Measurements from ENCODE around the gene MSRB3.

DNA sequence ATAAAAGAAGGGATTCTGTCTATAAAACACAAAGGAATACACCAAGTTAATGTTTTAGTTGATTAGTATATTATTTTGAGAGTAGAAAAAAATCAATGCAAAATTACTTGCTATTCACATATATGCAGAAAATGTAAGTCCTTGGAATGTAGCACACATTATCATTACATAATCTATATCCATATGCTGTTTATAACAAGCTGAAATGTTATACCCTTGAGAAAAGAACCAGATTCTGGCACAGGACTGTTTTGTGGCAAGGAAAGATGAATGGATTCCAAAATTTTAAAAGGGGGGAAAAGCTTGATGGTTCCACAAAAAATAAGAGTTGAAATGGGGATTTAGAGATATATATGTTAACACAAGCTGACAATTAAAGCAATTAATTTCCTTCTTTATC lies 153.6 kb downstream of the MSRB3 start:
- TF ChIP-seq, protein P1, sequence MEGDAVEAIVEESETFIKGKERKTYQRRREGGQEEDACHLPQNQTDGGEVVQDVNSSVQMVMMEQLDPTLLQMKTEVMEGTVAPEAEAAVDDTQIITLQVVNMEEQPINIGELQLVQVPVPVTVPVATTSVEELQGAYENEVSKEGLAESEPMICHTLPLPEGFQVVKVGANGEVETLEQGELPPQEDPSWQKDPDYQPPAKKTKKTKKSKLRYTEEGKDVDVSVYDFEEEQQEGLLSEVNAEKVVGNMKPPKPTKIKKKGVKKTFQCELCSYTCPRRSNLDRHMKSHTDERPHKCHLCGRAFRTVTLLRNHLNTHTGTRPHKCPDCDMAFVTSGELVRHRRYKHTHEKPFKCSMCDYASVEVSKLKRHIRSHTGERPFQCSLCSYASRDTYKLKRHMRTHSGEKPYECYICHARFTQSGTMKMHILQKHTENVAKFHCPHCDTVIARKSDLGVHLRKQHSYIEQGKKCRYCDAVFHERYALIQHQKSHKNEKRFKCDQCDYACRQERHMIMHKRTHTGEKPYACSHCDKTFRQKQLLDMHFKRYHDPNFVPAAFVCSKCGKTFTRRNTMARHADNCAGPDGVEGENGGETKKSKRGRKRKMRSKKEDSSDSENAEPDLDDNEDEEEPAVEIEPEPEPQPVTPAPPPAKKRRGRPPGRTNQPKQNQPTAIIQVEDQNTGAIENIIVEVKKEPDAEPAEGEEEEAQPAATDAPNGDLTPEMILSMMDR (IDR thresholded peaks at IDR 0.05) = no peak
- TF ChIP-seq, protein P2, sequence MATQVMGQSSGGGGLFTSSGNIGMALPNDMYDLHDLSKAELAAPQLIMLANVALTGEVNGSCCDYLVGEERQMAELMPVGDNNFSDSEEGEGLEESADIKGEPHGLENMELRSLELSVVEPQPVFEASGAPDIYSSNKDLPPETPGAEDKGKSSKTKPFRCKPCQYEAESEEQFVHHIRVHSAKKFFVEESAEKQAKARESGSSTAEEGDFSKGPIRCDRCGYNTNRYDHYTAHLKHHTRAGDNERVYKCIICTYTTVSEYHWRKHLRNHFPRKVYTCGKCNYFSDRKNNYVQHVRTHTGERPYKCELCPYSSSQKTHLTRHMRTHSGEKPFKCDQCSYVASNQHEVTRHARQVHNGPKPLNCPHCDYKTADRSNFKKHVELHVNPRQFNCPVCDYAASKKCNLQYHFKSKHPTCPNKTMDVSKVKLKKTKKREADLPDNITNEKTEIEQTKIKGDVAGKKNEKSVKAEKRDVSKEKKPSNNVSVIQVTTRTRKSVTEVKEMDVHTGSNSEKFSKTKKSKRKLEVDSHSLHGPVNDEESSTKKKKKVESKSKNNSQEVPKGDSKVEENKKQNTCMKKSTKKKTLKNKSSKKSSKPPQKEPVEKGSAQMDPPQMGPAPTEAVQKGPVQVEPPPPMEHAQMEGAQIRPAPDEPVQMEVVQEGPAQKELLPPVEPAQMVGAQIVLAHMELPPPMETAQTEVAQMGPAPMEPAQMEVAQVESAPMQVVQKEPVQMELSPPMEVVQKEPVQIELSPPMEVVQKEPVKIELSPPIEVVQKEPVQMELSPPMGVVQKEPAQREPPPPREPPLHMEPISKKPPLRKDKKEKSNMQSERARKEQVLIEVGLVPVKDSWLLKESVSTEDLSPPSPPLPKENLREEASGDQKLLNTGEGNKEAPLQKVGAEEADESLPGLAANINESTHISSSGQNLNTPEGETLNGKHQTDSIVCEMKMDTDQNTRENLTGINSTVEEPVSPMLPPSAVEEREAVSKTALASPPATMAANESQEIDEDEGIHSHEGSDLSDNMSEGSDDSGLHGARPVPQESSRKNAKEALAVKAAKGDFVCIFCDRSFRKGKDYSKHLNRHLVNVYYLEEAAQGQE (IDR thresholded peaks at IDR 0.05; ENCODE audit: low read depth, low read length) = no peak
- no peak for TF ChIP-seq POLR2AphosphoS5 (IDR thresholded peaks at IDR 0.05; ENCODE audit: low read depth, low read length)
- TF ChIP-seq JUND (IDR thresholded peaks at IDR 0.05) = no peak
- TF ChIP-seq GABPA (IDR thresholded peaks at IDR 0.05; ENCODE audit: low read depth) = no peak
- no peak for TF ChIP-seq YY1 (IDR thresholded peaks at IDR 0.05; ENCODE audit: low read depth)
- no peak for TF ChIP-seq RFX5 (IDR thresholded peaks at IDR 0.05; ENCODE audit: low read length)
- TF ChIP-seq MXI1 (IDR thresholded peaks at IDR 0.05; ENCODE audit: low read depth, low read length) = no peak
- TF ChIP-seq EP300 (IDR thresholded peaks at IDR 0.05; ENCODE audit: borderline replicate concordance in 1 of 2, low read depth in 1 of 2, low read length in 1 of 2) = no peak
- no peak for TF ChIP-seq TEAD4 (IDR thresholded peaks at IDR 0.05; ENCODE audit: borderline replicate concordance, insufficient read depth)
- TF ChIP-seq SMC3 (IDR thresholded peaks at IDR 0.05; ENCODE audit: low read depth, low read length) = no peak
- no peak for TF ChIP-seq FOXM1 (IDR thresholded peaks at IDR 0.05; ENCODE audit: low read depth)
- TF ChIP-seq MEF2A (IDR thresholded peaks at IDR 0.05; ENCODE audit: borderline replicate concordance, low read depth) = no peak
